GM19351 (cell line): ENCODE results near the gene DDX51.
"Not testable (repeated sequence)": the region's sequence is repeated elsewhere in the genome, so short reads cannot be mapped to it uniquely, and the experiment has no call there.

ENCODE experiments used
- ATAC-seq: cut with Tn5 transposase; IDR thresholded peaks from one replicate; pipeline ENCODE4 v1.9.1; 2021; ENCODE audit warnings: mild to moderate bottlenecking, moderate library complexity; ENCODE audit not compliant: unreplicated experiment

The DDX51 gene

DNA sequence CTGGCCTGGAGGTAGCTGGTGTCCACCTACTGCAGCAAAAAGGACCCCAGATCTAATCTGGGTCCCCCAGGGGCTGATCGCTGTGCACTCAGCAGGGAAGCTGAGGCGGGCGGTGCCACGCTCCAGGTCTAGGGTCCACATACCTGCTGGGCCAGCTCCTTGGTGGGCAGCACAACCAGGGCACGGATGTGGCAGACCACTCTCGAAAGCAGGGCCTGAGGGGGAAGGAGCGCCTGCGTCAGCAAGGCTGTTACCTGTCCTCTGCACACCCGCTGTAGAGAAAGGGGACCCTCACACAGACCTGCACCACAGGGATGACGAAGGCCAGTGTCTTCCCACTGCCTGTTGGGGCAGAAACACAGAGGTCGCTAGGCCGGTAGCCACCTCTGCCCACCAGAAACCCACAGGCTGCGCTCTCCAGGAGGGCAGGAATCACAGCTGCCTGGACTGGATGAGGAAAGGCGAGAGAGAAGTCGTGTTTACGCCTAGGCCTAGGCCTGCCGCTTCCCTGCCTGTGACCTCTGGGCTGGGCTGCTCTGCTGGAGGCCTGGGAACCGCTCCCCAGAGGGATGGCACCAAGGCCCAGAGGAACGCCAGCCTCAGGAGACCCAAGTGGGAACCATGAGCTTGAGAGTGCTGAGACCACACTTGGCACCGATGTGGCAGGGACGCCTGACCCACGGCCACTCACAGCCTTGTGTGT, 2.0 kb downstream of the DDX51 start:
- ATAC-seq = no peak

DNA sequence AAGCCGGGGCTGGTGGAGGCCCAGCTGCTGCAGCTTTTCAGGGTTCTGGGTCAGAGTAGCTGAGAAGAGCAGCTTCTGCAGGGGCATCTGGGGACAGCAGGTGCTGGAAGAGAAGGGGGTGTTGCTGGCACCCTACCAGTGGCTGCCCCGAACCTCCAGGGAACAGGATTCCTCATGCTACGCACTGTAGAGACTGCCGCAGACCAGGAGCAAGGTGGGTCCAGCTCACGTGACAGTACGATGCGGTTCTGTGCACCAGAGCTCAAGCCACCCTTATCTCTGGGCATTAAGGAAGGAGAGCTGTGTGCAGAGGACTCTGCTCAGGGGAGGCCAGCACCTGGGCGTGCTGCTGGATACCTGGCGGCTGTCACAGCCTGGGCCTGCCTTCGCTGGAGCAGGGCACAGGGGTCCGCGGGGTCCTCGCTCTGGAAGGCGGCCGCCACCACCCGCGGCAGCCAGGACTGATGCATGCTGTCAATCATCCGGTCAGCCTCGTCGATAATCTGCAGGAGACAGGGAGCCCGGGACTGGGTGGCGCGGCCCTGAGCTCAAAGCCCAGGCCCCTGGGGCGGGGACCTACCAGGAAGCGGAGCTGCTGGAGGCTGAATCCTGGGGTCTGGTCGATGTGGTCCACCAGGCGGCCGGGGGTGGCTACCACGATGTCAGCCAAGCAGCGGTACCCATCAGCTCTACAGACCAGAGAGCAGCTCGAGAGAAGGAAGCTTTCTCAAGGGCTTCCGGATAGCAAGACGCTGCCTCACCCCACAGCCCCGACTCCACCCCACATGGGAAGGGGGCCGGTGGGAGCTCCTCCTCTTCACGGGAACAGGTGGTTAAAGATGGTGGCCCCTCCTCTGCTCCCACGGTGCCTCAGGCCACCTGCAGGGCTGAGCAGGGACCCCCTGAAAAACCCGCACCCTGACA, 2.9 kb downstream of the DDX51 start:
- no peak for ATAC-seq

DNA sequence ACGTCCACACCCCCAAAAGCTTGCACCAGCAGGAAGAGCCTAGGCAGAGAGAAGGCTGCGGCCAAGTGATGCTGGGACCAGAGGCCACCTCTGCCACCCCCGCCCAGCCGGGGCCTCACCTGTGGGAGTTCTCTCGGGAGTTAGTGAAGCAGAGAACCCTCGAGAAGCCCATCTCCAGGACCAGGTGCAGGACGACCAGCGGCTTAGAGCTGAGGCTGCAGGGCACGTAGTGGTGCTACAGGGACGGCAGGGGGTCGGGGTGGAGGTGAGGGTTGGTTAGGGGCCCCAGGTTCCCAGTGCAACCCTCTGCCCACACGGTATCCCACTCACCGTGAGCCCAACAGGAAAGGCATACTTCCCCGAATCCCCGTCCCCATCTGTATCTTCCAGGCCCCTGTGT, 3.6 kb downstream of the DDX51 start:
- no peak for ATAC-seq

DNA sequence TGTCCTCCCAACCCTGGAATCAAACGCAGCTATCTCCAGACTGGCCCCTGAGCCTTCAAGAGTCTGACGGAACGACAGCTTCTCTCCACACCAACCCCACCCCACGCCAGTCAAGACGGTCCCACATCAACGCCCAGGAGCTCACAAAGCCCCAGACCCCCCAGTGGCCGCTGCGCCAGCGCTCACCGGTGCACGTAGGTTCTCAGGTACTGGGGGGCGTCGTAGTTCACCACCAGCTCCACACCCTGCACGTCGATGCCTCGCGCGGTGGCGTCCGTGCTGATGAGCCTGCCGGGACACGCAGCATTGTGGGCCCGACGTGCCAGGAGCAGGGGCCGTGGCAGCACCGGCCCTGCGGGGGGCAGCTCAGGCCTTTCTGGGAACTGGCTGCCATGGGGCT, 4.2 kb downstream of the DDX51 start:
- ATAC-seq = no peak

DNA sequence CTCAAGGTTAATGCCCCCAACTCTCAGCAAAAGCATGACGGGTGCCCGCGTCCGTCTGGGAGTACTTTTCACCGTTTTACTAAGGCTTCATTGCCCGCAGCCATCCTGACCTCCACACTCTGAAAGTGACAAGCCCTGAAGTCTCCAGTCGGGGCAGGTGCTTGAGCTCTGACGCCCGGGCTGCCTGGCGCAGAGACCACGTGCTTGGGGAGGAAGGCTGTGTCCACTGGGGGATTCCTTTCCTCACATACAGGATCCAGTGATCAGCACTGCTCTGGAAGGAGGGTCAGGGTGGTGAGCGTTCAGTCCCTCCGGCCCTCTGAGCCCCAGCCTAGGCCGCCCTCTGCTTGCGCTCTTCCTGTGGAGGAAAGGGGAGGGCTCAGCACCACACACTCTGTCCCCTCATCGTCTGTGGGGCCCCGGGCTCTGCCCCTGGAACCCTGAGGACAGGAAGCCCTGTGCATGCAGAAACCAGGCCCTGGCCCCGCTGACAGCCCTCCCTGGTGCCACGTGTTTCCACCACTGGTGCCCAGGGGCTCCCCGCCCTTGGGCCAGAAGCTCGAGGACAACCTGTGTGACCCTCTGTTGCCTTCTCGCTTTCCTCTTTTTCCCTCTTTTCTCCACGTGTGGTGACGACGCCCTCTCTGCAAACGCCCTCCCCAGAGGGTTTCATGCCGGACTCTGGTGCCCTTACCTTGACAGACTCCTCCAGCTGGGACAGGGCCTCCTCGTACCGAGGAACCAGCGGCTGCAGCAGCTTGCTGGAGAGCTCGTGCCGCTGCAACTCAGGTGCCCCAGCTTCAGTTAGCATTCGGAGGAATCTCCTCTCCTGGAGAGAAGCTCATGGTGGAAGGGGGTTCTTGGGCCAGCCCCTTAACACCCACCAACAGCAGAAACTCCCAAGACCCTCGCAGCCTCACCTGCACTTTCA, 4.9 kb downstream of the DDX51 start:
- ATAC-seq = no peak

DNA sequence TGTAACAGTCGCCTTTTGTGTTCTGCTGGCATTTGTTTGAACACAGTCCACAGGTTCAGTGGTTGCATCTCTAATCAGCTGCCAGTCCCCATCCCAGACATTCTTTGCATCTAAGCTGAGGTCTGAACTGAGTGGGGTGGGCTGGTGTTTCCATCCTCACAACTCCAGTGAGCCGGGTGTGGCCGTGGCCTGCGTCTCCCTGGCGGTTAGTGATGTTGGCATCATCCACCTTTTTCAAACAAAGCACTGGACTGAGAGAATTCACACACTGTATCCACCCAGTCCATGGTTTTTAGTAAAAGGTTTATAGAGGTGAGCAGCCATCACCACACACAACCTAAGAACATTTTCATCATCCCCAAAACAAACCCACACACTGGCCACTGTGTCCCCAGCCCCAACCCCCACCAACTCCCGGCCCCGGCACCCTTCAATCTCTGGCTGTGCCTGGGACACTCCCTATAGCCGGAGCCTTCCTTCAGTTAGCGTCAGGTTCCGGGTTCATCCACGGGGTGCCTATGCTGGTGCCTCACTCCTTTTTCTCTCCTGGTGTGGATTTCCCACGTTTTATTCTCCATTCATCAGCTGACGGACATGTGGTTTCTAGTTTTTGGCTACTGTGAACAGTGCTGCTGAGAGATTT, 6.5 kb downstream of the DDX51 start:
- ATAC-seq = no peak

DNA sequence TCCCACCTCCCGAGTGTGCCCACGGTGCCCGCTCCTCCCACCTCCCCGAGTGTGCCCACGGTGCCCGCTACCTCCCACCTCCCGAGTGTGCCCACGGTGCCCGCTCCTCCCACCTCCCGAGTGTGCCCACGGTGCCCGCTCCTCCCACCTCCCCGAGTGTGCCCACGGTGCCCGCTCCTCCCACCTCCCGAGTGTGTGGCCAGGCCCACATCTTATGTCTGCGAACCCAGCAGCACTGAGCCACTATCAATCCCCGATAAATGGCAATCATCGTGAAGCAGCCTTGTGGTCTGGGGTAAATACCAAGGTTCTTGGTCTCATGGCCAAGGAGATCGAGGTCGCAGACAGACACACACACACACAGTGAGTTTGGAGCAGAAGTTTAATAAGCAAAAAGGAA, 7.9 kb downstream of the DDX51 start:
- ATAC-seq = not testable (repeated sequence)

DNA sequence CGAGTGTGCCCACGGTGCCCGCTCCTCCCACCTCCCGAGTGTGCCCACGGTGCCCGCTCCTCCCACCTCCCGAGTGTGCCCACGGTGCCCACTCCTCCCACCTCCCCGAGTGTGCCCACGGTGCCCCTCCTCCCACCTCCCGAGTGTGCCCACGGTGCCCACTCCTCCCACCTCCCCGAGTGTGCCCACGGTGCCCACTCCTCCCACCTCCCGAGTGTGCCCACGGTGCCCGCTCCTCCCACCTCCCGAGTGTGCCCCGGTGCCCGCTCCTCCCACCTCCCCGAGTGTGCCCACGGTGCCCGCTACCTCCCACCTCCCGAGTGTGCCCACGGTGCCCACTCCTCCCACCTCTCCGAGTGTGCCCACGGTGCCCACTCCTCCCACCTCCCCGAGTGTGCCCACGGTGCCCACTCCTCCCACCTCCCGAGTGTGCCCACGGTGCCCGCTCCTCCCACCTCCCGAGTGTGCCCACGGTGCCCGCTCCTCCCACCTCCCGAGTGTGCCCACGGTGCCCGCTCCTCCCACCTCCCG, 9.4 kb downstream of the DDX51 start:
- not testable (repeated sequence) for ATAC-seq

DNA sequence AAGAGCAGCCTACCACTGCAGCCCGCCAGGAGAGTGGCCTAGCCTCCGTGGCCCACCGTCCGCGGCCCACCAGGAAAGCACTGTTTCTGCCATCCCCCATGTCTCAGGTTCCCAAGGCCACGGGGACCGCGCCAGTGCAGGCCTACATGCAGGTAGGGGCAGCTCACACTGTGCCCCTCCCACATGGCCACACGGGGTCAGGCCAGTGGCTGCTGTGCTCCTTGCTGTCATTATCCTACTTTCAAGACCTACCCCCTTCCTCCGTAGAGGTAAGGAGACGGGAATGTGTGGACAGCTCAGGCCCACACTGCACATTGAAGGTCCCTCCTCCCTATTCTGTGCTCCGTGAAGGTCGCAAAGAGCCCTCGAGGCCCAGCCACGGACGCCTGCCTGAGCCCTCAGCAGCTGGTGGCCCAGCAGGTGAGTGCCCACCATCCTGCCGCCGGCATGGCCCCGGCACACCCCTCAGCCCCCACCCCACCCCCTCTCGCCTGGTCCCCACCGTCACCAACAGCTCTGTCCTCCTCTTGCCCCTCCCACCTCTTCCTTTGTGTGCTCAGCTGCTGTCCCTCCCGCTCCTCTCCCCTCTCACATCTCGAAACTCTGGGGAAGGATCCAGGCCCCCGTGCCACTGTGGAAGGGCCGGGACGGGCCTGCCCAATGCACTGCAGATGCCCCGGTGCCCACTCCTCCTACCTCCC, 10.0 kb downstream of the DDX51 start:
- ATAC-seq = no peak

DNA sequence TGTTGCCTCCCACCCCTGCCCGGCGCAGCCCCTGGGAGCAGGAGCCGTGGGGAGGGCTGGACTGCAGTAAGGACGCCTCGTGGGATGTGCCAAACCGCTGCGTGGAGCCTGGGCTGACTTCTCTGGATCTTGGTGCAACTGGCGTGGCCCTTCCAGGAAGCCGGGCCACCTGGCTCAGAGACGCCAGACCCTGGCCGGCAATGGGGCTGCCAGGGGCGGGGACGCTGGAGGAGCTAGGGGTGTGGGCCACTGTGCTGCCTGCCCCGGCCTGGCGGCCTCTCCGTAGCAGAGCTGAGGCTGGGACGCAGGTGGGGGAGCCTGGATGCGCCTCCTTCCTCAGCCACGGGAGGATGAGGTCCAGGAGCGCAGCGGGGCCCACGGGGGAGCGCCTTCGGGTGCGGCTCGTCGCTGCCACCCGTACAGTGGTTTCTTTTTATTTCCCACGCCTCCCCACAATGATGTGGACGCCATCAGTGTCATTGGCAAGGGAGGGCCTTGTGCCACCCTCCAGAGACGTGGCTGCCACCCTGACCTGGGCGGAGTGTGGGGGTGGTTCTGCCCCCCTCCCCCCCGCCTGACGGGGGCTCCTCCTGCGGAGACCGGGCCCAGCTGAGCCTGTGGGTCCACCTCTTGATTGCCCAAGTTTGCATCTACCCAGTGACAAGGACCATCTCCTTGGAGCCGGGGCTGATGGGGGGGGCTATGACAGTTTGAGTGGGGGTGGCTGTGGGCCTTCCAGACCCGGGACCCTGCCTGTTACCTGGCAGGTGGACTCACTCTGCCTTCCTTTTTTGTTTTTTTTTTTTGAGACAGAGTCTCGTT, 11.3 kb downstream of the DDX51 start:
- ATAC-seq = no peak

DNA sequence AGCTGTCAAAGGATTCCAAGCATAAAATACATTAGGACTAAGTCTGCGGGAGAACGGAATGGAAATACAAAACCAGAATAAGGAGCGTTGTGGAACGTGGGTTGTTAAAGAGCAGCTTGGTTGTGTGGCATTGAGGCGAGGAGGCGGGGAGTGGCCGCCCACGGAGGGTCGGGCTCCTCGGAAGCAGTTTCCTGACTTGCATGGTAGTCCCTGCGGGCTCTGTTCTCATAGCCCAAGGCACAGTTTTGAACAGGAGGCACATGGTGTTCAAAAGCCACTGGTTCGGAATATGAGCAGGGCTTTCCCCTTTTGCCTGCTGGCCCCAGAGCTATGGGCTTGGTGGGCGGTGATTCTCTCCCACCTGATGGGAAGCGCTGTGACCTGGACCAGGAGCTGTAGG, 12.2 kb downstream of the DDX51 start:
- ATAC-seq = no peak

DNA sequence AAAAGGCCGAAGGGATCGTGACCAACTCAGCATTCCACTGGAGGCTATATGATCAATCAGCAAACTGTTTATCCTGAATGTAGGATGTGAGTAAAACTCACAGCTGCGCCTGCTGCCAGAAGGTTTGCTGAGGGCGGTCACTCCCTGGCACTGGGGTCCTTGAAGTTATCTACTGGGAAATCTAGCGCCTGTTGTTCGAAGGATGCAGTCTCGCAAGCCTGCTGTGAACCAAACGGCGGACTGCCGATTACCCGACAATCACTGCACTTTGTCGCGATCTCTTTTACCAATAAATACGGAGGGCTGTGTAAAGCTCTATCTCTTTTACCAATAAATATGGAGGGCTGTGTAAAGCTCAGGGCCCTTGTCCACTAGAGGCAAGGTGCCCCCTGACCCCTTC, 12.9 kb downstream of the DDX51 start:
- no peak for ATAC-seq

DNA sequence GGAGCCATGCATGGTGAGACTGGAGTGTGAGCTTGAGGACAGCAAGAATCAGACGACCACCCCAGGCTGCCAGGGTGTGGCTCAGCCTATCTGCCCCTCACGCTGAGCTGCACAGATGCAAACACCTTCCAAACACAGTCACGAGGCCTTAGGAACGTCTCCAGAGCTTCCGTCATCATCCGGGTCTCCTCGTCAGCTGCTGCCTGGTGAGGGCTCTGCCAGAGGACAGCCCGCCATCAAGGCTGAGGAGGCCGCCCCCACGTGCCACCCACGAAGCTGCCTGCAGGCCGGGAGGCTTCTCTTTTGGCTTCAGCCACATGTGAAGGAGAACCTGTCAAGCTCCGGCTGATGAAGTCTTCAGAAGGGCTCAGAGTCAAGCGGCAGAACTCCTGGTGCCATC, 13.4 kb downstream of the DDX51 start:
- ATAC-seq = no peak

DNA sequence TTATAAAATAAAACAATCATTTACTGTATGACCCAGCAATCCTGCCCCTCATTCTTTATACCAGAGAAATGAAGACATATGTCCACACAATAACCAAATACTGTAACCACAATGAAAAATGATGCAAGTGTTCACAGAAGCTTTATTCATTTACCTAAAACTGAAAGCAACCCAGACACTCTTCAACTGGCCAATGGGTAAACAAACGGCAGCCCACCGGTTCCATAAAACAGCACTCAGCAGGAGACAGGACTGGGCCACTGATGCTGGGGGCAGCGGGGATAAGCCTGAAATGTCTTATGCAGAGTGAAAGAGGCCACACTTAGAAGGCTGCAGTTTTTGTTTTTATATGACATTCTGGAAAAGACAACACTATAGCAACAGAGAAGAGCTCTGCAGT, 15.1 kb downstream of the DDX51 start:
- no peak for ATAC-seq

DNA sequence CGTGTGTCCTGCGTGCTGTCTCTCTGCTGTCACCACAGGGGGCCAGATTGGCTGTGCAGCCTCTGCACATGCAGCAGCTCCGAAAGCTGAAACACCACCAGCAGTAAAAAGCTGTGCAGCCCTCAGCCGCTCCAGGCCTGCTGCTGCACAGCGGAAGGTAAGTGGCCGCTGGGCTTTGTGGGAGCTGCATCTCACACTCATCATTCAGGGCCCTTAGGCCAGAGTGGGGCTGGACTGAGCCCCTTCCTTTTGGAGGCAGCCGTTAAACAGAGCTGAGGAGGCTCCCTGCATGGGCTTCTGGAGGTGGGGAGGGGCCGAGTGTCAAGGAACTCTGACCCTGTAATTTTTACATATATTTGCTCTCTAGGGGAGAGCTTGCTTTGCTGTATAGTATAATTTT, 17.1 kb downstream of the DDX51 start:
- ATAC-seq = no peak

DNA sequence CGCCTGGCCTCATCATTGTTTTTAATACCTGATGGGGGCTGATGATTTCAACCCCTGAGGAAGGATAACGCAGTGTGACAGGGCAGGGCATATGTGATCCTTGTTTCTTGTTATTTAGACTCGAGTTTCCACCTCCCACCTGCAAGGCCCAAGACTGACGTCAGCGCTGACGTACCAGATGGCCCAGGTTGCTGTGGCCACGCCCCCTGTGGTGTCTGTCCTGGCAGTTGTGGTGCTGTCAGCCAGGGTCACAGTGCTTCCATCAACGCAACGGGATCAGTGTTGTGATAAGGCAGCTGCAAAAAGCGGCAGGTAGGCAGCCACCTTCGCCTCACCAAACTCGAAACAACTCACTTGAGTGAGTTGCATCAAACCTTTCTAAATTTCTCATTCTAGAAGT, 18.4 kb downstream of the DDX51 start:
- no peak for ATAC-seq

DNA sequence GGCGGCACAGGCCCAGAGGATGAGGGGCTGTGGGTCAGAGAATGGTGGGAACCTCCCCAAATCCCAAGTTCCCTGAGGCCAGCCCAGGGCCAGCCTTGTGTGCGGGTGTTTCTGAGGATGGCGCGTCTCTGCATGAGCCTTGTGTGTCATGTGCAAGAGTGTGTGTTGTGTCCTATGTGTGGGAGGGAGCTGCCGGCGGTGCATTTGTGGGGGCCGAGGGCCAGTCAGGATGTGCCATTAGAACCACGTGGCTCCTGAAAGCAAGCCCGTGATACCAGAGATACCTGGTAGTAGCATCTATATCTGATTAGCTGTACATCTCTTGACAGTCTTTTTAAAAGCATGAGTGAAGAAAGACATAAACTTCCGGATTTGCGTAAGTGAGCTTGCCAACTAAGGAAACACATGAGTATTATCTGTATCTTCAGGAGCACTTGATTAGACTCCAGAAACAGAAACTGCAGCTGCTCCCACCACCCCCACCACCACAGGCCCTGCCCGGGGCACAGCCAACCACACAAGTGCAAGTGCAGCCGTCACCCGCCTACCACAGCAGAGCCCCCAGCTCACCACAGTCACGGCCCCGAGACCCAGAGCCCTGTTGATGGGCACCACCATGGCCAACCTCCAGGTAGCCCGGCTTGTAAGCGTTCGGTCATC, 19.2 kb downstream of the DDX51 start:
- ATAC-seq = no peak

DNA sequence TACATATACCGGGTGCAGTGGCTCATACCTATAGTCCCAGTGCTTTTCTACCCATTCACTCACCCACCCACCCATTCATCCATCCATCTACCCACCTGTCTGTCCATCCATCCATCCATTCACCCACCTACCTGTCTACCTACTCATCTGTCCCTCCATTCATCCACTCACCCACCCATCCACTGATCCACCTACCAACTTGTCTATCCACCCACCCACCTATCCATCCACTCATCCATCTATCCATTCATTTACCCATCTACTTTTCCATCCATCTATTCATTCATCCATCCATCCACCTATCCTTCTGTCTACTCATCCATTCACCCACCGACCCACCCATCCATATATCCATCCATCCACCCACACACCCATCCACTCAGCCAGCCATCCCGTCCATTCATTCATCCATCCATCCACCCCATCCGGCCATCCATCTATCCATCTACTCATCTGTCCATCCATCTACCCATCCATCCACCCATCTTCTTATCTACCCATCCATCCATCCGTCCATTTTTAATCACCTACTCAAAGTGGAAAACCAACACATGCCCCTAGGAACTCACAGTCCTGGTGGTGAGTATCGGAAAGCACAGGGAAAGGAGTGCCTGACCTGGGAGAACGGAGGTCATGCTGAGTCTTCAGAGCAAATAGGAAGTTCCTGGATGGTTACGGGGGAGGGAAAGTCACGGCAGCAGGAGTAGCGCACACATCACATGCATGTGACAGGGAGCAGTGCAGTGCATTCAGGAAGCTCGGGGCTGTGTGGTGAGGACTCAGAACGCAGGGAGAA, 20.0 kb downstream of the DDX51 start:
- ATAC-seq = no peak
